ENCODE measurements around the gene ARFRP1. TPM values are rescaled to one million over a fixed set of nuclear protein-coding genes. Genes with fewer than 3 reads are reported as not detected.
A peak's percentile ranks its signal among the peaks of the same experiment; 100 is the strongest.

ARFRP1 gene
- total and polyA plus RNA-seq, 2 of the 4 experiments (the other 2 are of a cell fraction) = 25.3 to 36.6 TPM

DNA sequence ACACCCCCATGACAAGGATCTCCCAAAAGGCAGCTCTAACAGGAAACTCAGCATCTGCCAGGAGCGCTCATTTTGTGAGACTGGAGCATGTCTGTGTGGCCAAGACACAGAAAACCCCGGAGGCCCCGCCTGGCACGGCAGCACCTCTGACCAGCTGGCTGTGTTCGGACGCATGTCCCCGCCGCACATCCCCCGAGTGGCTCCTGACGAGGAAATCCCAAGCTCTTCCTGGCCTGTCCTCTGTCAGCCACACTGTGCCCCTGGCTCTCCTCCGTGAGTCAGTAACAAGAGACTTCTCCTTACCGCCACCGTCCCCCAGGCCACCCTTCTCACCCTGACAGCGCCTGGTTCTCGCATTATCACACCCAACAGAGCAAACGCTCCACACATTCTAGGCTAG lies 46.2 kb upstream of the ARFRP1 start:
- H3K9ac ChIP-seq (ENCODE audit: low read depth, low read length) = no peak overlapping the region
- H3K27ac ChIP-seq (ENCODE audit: insufficient read depth, low read length) = no peak overlapping the region
- ATAC-seq (ENCODE audit: low read depth) = no peak
- no peak overlapping the region for H3K23ac ChIP-seq (ENCODE audit: low read depth, low read length)
- H3K9me3 ChIP-seq (ENCODE audit: control insufficient read depth, insufficient read depth, low read length) = no peaks in the 10 kb centered on the region
- intact Hi-C loops (cut with micrococcal nuclease) = no loop called here
- H2AK5ac ChIP-seq (ENCODE audit: low read depth, low read length) = no peak overlapping the region
- no peak overlapping the region for H3K4me2 ChIP-seq (ENCODE audit: low read depth, low read length)
- in situ Hi-C loops (cut with MboI; ENCODE audit: low sequenced_read_pairs) = no loop called here
- 44% methylated on average over 9 of the region's 16 CpGs; no CpG with 5 or more reads in 1 of the 2 experiments for WGBS, 2 experiments (ENCODE audit: extremely low coverage in 2 of 2, insufficient read length in 1 of 2)
- no peak overlapping the region for H3K14ac ChIP-seq (replicated peaks; ENCODE audit: low read depth, low read length)
- no peaks in the 10 kb centered on the region; the same call in 1 of the 2 replicates for H4K20me1 ChIP-seq (ENCODE audit: insufficient read depth, low read length)
- ChIA-PET CTCF (no interaction called here), POLR2A (ENCODE audit: unreplicated experiment) (no interaction called here)
- no peak overlapping the region for H2BK5ac ChIP-seq (ENCODE audit: low read depth, low read length, poor library complexity, severe bottlenecking)
- peak overlapping the region; percentile 65 for H2AK9ac ChIP-seq (replicated peaks; ENCODE audit: low read depth, low read length, poor library complexity)
- 0 out of 2 replicates have a peak, but pooled peaks cover 4% of the 10 kb centered on the region for H3K9me1 ChIP-seq (ENCODE audit: insufficient read depth, low read length)
- dilution Hi-C loops (cut with HindIII; ENCODE audit: low sequenced_read_pairs, unreplicated experiment) = no loop called here
- no peak overlapping the region for H4K91ac ChIP-seq (ENCODE audit: insufficient read depth, low read depth, low read length)
- H2BK20ac ChIP-seq (ENCODE audit: low read depth, low read length) = no peak overlapping the region
- no peak overlapping the region for H4K5ac ChIP-seq (ENCODE audit: low read depth, low read length)
- TF ChIP-seq RFX5 (IDR thresholded peaks at IDR 0.05; ENCODE audit: low read depth, low read length) (no peak), POLR2A (IDR thresholded peaks at IDR 0.05; ENCODE audit: low read depth, low read length) (no peak), CHD1 (IDR thresholded peaks at IDR 0.05; ENCODE audit: low read depth, low read length) (no peak), BHLHE40 (IDR thresholded peaks at IDR 0.05; ENCODE audit: low read depth, low read length) (no peak), FOS (IDR thresholded peaks at IDR 0.05; ENCODE audit: low read depth, low read length) (no peak), RCOR1 (IDR thresholded peaks at IDR 0.05; ENCODE audit: insufficient replicate concordance, low read length) (no peak), MAFK (IDR thresholded peaks at IDR 0.05; ENCODE audit: low read depth, low read length) (no peak), SMC3 (IDR thresholded peaks at IDR 0.05; ENCODE audit: low read depth, low read length) (no peak), RAD21 (IDR thresholded peaks at IDR 0.05; ENCODE audit: low read length) (no peak), MAZ (IDR thresholded peaks at IDR 0.05; ENCODE audit: borderline replicate concordance, low read depth, low read length) (no peak), NFE2L2 (IDR thresholded peaks at IDR 0.05; ENCODE audit: low read depth, low read length) (no peak), CEBPB (IDR thresholded peaks at IDR 0.05; ENCODE audit: low read depth, low read length) (no peak)
- TF ChIP-seq, protein P1, sequence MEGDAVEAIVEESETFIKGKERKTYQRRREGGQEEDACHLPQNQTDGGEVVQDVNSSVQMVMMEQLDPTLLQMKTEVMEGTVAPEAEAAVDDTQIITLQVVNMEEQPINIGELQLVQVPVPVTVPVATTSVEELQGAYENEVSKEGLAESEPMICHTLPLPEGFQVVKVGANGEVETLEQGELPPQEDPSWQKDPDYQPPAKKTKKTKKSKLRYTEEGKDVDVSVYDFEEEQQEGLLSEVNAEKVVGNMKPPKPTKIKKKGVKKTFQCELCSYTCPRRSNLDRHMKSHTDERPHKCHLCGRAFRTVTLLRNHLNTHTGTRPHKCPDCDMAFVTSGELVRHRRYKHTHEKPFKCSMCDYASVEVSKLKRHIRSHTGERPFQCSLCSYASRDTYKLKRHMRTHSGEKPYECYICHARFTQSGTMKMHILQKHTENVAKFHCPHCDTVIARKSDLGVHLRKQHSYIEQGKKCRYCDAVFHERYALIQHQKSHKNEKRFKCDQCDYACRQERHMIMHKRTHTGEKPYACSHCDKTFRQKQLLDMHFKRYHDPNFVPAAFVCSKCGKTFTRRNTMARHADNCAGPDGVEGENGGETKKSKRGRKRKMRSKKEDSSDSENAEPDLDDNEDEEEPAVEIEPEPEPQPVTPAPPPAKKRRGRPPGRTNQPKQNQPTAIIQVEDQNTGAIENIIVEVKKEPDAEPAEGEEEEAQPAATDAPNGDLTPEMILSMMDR (conservative IDR thresholded peaks at IDR 0.05; ENCODE audit: low read depth, low read length) = no peak
- TF ChIP-seq, protein P2, sequence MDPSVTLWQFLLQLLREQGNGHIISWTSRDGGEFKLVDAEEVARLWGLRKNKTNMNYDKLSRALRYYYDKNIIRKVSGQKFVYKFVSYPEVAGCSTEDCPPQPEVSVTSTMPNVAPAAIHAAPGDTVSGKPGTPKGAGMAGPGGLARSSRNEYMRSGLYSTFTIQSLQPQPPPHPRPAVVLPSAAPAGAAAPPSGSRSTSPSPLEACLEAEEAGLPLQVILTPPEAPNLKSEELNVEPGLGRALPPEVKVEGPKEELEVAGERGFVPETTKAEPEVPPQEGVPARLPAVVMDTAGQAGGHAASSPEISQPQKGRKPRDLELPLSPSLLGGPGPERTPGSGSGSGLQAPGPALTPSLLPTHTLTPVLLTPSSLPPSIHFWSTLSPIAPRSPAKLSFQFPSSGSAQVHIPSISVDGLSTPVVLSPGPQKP (IDR thresholded peaks at IDR 0.05; ENCODE audit: borderline replicate concordance, low read depth, low read length) = no peak
- no peak overlapping the region for H2BK120ac ChIP-seq (ENCODE audit: low read depth, low read length)
- no peaks in the 10 kb centered on the region for H3K27me3 ChIP-seq (ENCODE audit: control insufficient read depth, insufficient read depth, low read length)
- no peak overlapping the region for H4K8ac ChIP-seq (ENCODE audit: low read depth in 2 of 2, low read length in 2 of 2)
- no peak overlapping the region for H3K4ac ChIP-seq (ENCODE audit: low read depth, low read length)
- no peak overlapping the region for H2AFZ ChIP-seq (replicated peaks; ENCODE audit: low read length, poor library complexity)
- no peak for DNase-seq
- H3K4me3 ChIP-seq (ENCODE audit: insufficient read depth, low read depth, low read length) = no peak overlapping the region
- H2BK15ac ChIP-seq (ENCODE audit: low read depth, low read length) = no peak overlapping the region
- H3K79me1 ChIP-seq (ENCODE audit: low read depth in 1 of 2, low read length in 2 of 2) = peaks cover 0 to 7% of the 10 kb centered on the region in 2 experiments; a peak in 1 of 4 replicates
- peaks cover 5% of the 10 kb centered on the region; the same call in 1 of the 2 replicates for H3K36me3 ChIP-seq (ENCODE audit: control insufficient read depth, insufficient read depth, low read length)
- H3K56ac ChIP-seq (ENCODE audit: extremely low read depth, insufficient read depth, low read length) = no peak overlapping the region
- H3K4me1 ChIP-seq (ENCODE audit: control insufficient read depth, insufficient read depth, low read length) = no peaks in the 10 kb centered on the region
- no peak overlapping the region for H3K18ac ChIP-seq (ENCODE audit: low read depth, low read length)
- BruUV-seq (replicated peaks) = no TSS peak
